ENCODE measurements around the gene CDK14.

- no peak for TF ChIP-seq CTCF (IDR thresholded peaks at IDR 0.05)
- TF ChIP-seq EZH2phosphoT487 (IDR thresholded peaks at IDR 0.05): no peak
- TF ChIP-seq EZH2 (IDR thresholded peaks at IDR 0.05): no peak
Observed at GRCh38 chr7:91182819-91183764, 587.0 kb downstream of the CDK14 start.
